Measurements from ENCODE around the gene CYTH4.

CYTH4 gene

GRCh38 chr22:37287550-37287951, 5.2 kb downstream of the CYTH4 start:
- Histone ChIP-seq H2AK5ac (ENCODE audit: low read depth, low read length) (no peak overlapping the region), H3K23ac (ENCODE audit: low read depth, low read length, poor library complexity) (no peak overlapping the region), H3K9ac (ENCODE audit: low read depth, low read length, poor library complexity) (no peak overlapping the region), H3K14ac (ENCODE audit: low read length) (peak overlapping the region; percentile 76), H3K79me1 (ENCODE audit: low read depth, low read length) (no peaks in the 10 kb centered on the region), H2BK120ac (ENCODE audit: low read depth, low read length) (no peak overlapping the region), H3K4ac (ENCODE audit: low read length) (no peak overlapping the region), H3K4me1 (ENCODE audit: control insufficient read depth in 2 of 2, insufficient read depth in 1 of 2, low read depth in 1 of 2, low read length in 2 of 2) (peaks cover 0 to 2% of the 10 kb centered on the region in 2 donors), H4K91ac (ENCODE audit: low read depth, low read length, poor library complexity) (no peak overlapping the region), H3K27me3 (ENCODE audit: control insufficient read depth in 3 of 3, insufficient read depth in 3 of 3, low read depth in 1 of 3, low read length in 3 of 3) (peaks cover 0 to 18% (median 0%) of the 10 kb centered on the region in 3 experiments), H3K4me3 (ENCODE audit: low read length in 2 of 2) (no peak overlapping the region), H2AFZ (ENCODE audit: low read length) (no peak overlapping the region), H3K18ac (ENCODE audit: low read length) (peak overlapping the region; percentile 15), H3K4me2 (ENCODE audit: insufficient read depth, low read length, poor library complexity, severe bottlenecking) (no peak overlapping the region), H3K9me3 (replicated peaks in 1 of 2; ENCODE audit: control insufficient read depth in 2 of 2, insufficient read depth in 1 of 2, low read depth in 1 of 2, low read length in 2 of 2) (no peaks in the 10 kb centered on the region), H2BK12ac (ENCODE audit: low read length) (no peak overlapping the region), H4K8ac (ENCODE audit: low read depth, low read length) (no peak overlapping the region), H2BK15ac (ENCODE audit: low read length) (no peak overlapping the region), H3K36me3 (replicated peaks in 1 of 2; ENCODE audit: control insufficient read depth in 2 of 2, insufficient read depth in 2 of 2, low read length in 2 of 2) (no peaks in the 10 kb centered on the region), H2BK5ac (ENCODE audit: low read length) (no peak overlapping the region), H3K27ac (replicated peaks; ENCODE audit: low read length) (no peak overlapping the region)
- DNase-seq (ENCODE audit: low spot score), result no peak
- WGBS, 2 donors (ENCODE audit: extremely low coverage in 2 of 2, insufficient read length in 2 of 2, insufficient replicate concordance in 1 of 2), result no CpG with 5 or more reads among the region's 10 CpGs

- Histone ChIP-seq H4K8ac (ENCODE audit: low read depth, low read length) (no peak overlapping the region), H4K91ac (ENCODE audit: low read depth, low read length, poor library complexity) (no peak overlapping the region), H3K4me2 (ENCODE audit: insufficient read depth, low read length, poor library complexity, severe bottlenecking) (no peak overlapping the region), H3K4ac (ENCODE audit: low read length) (no peak overlapping the region), H3K4me3 (ENCODE audit: low read length in 2 of 2) (no peak overlapping the region), H3K27me3 (ENCODE audit: control insufficient read depth in 3 of 3, insufficient read depth in 3 of 3, low read depth in 1 of 3, low read length in 3 of 3) (peaks cover 0 to 14% (median 0%) of the 10 kb centered on the region in 3 experiments), H2BK15ac (ENCODE audit: low read length) (no peak overlapping the region), H3K23ac (ENCODE audit: low read depth, low read length, poor library complexity) (no peak overlapping the region), H3K36me3 (replicated peaks in 1 of 2; ENCODE audit: control insufficient read depth in 2 of 2, insufficient read depth in 2 of 2, low read length in 2 of 2) (no peaks in the 10 kb centered on the region), H3K4me1 (ENCODE audit: control insufficient read depth in 2 of 2, insufficient read depth in 1 of 2, low read depth in 1 of 2, low read length in 2 of 2) (peaks cover 0 to 2% of the 10 kb centered on the region in 2 donors), H3K14ac (ENCODE audit: low read length) (no peak overlapping the region), H2BK120ac (ENCODE audit: low read depth, low read length) (no peak overlapping the region), H3K27ac (replicated peaks; ENCODE audit: low read length) (no peak overlapping the region), H3K9me3 (replicated peaks in 1 of 2; ENCODE audit: control insufficient read depth in 2 of 2, insufficient read depth in 1 of 2, low read depth in 1 of 2, low read length in 2 of 2) (no peaks in the 10 kb centered on the region), H3K79me1 (ENCODE audit: low read depth, low read length) (no peaks in the 10 kb centered on the region), H3K18ac (ENCODE audit: low read length) (peak overlapping the region; percentile 5), H2AK5ac (ENCODE audit: low read depth, low read length) (no peak overlapping the region), H2BK5ac (ENCODE audit: low read length) (no peak overlapping the region), H3K9ac (ENCODE audit: low read depth, low read length, poor library complexity) (no peak overlapping the region), H2AFZ (ENCODE audit: low read length) (no peak overlapping the region), H2BK12ac (ENCODE audit: low read length) (no peak overlapping the region)
- no peak for DNase-seq (ENCODE audit: low spot score)
- WGBS, 2 donors (ENCODE audit: extremely low coverage in 2 of 2, insufficient read length in 2 of 2, insufficient replicate concordance in 1 of 2), result no CpG with 5 or more reads among the region's 7 CpGs
Measured at GRCh38 chr22:37288521-37288920, 6.2 kb downstream of the CYTH4 start.

GRCh38 chr22:37289156-37289735, 6.9 kb downstream of the CYTH4 start:
- Histone ChIP-seq H3K9ac (ENCODE audit: low read depth, low read length, poor library complexity) (no peak overlapping the region), H2BK15ac (ENCODE audit: low read length) (no peak overlapping the region), H3K23ac (ENCODE audit: low read depth, low read length, poor library complexity) (no peak overlapping the region), H3K4me2 (ENCODE audit: insufficient read depth, low read length, poor library complexity, severe bottlenecking) (no peak overlapping the region), H3K27me3 (ENCODE audit: control insufficient read depth in 3 of 3, insufficient read depth in 3 of 3, low read depth in 1 of 3, low read length in 3 of 3) (peaks cover 0 to 11% (median 0%) of the 10 kb centered on the region in 3 experiments), H3K79me1 (ENCODE audit: low read depth, low read length) (no peaks in the 10 kb centered on the region), H4K91ac (ENCODE audit: low read depth, low read length, poor library complexity) (no peak overlapping the region), H3K9me3 (replicated peaks in 1 of 2; ENCODE audit: control insufficient read depth in 2 of 2, insufficient read depth in 1 of 2, low read depth in 1 of 2, low read length in 2 of 2) (no peaks in the 10 kb centered on the region), H4K8ac (ENCODE audit: low read depth, low read length) (no peak overlapping the region), H2BK120ac (ENCODE audit: low read depth, low read length) (no peak overlapping the region), H3K18ac (ENCODE audit: low read length) (no peak overlapping the region), H2AK5ac (ENCODE audit: low read depth, low read length) (no peak overlapping the region), H3K14ac (ENCODE audit: low read length) (no peak overlapping the region), H2BK5ac (ENCODE audit: low read length) (no peak overlapping the region), H2BK12ac (ENCODE audit: low read length) (no peak overlapping the region), H3K36me3 (replicated peaks in 1 of 2; ENCODE audit: control insufficient read depth in 2 of 2, insufficient read depth in 2 of 2, low read length in 2 of 2) (no peaks in the 10 kb centered on the region), H3K27ac (replicated peaks; ENCODE audit: low read length) (no peak overlapping the region), H3K4me1 (ENCODE audit: control insufficient read depth in 2 of 2, insufficient read depth in 1 of 2, low read depth in 1 of 2, low read length in 2 of 2) (peaks cover 0 to 2% of the 10 kb centered on the region in 2 donors), H2AFZ (ENCODE audit: low read length) (no peak overlapping the region), H3K4me3 (ENCODE audit: low read length in 2 of 2) (no peak overlapping the region), H3K4ac (ENCODE audit: low read length) (no peak overlapping the region)
- WGBS, 2 donors (ENCODE audit: extremely low coverage in 2 of 2, insufficient read length in 2 of 2, insufficient replicate concordance in 1 of 2), result no CpG with 5 or more reads among the region's 7 CpGs
- no peak for DNase-seq (ENCODE audit: low spot score)

GRCh38 chr22:37290737-37291136, 8.4 kb downstream of the CYTH4 start:
- H2BK15ac ChIP-seq (ENCODE audit: low read length), result no peak overlapping the region
- no peak overlapping the region for H2AFZ ChIP-seq (ENCODE audit: low read length)
- H3K27ac ChIP-seq (replicated peaks; ENCODE audit: low read length), result no peak overlapping the region
- H3K4ac ChIP-seq (ENCODE audit: low read length), result no peak overlapping the region
- no peak overlapping the region for H4K8ac ChIP-seq (ENCODE audit: low read depth, low read length)
- no peaks in the 10 kb centered on the region for H3K79me1 ChIP-seq (ENCODE audit: low read depth, low read length)
- no peak overlapping the region for H2BK12ac ChIP-seq (ENCODE audit: low read length)
- H3K23ac ChIP-seq (ENCODE audit: low read depth, low read length, poor library complexity), result no peak overlapping the region
- H3K9me3 ChIP-seq (replicated peaks in 1 of 2; ENCODE audit: control insufficient read depth in 2 of 2, insufficient read depth in 1 of 2, low read depth in 1 of 2, low read length in 2 of 2), result no peaks in the 10 kb centered on the region
- no peak overlapping the region for H2BK120ac ChIP-seq (ENCODE audit: low read depth, low read length)
- no peak overlapping the region for H3K18ac ChIP-seq (ENCODE audit: low read length)
- no peaks in the 10 kb centered on the region for H3K4me1 ChIP-seq (ENCODE audit: control insufficient read depth in 2 of 2, insufficient read depth in 1 of 2, low read depth in 1 of 2, low read length in 2 of 2)
- H3K4me3 ChIP-seq (ENCODE audit: low read length in 2 of 2), result no peak overlapping the region
- H4K91ac ChIP-seq (ENCODE audit: low read depth, low read length, poor library complexity), result no peak overlapping the region
- peaks cover 0 to 4% (median 0%) of the 10 kb centered on the region in 3 experiments for H3K27me3 ChIP-seq (ENCODE audit: control insufficient read depth in 3 of 3, insufficient read depth in 3 of 3, low read depth in 1 of 3, low read length in 3 of 3)
- no peak overlapping the region for H2AK5ac ChIP-seq (ENCODE audit: low read depth, low read length)
- H2BK5ac ChIP-seq (ENCODE audit: low read length), result no peak overlapping the region
- no peak overlapping the region for H3K4me2 ChIP-seq (ENCODE audit: insufficient read depth, low read length, poor library complexity, severe bottlenecking)
- WGBS, 2 donors (ENCODE audit: extremely low coverage in 2 of 2, insufficient read length in 2 of 2, insufficient replicate concordance in 1 of 2), result no CpG with 5 or more reads among the region's 7 CpGs
- H3K36me3 ChIP-seq (replicated peaks in 1 of 2; ENCODE audit: control insufficient read depth in 2 of 2, insufficient read depth in 2 of 2, low read length in 2 of 2), result no peaks in the 10 kb centered on the region
- no peak overlapping the region for H3K9ac ChIP-seq (ENCODE audit: low read depth, low read length, poor library complexity)
- H3K14ac ChIP-seq (ENCODE audit: low read length), result no peak overlapping the region
- DNase-seq (ENCODE audit: low spot score), result no peak
